Measurements from ENCODE around the gene S100A6. TPM values are rescaled to one million over a fixed set of nuclear protein-coding genes. Genes with fewer than 3 reads are reported as not detected.

S100A6 gene
- total RNA-seq, 3 donors from 2014 or later, result 351 to 861 (median 423) TPM

DNA sequence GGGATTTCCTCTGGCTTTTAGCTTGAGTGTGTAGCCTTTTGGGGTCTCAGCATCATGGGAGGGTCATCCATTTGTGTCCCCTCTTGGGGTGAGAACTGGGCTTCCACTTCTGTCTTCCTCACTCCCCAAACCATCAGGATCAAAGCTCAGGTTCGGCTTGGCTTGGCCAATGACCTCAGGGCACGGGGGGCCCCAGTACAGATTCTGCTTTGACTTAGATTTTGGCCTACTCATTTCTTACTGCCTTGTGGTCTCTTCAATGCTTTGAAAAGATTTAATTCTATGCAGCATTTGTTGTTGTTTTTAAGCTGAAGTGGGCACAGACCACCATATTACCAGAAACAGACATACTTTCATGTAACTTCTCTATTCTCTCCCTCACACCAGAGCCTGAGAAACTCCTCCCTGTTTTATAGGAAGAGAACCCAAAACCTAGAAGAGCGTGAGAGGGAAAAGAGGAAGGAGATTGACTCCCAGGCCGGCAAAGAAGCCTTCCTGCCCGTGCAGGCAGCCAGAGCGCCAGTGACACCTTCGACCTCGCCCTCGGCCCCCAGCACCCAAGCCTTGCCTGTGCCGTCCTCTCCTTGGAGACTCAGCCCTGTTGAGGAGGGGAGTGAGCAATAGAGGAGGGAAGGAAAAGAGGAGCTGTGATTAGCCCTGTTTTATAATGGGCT is 15.2 kb upstream of the S100A6 start:
- Histone ChIP-seq H3K9me3 (no peaks in the 10 kb centered on the region), H3K36me3 (no peaks in the 10 kb centered on the region), H3K4me3 (no peak overlapping the region), H3K4me1 (peaks cover 5 to 30% of the 10 kb centered on the region in 2 donors), H3K27ac (peak overlapping the region; percentile 89 to 94), H3K27me3 (no peaks in the 10 kb centered on the region)
- intact Hi-C loops (cut with DNase I; ENCODE audit: low total_unique reads), result no loop called here
- no peak for DNase-seq (ENCODE audit: low spot score in 2 of 2)
- TF ChIP-seq, protein P1, sequence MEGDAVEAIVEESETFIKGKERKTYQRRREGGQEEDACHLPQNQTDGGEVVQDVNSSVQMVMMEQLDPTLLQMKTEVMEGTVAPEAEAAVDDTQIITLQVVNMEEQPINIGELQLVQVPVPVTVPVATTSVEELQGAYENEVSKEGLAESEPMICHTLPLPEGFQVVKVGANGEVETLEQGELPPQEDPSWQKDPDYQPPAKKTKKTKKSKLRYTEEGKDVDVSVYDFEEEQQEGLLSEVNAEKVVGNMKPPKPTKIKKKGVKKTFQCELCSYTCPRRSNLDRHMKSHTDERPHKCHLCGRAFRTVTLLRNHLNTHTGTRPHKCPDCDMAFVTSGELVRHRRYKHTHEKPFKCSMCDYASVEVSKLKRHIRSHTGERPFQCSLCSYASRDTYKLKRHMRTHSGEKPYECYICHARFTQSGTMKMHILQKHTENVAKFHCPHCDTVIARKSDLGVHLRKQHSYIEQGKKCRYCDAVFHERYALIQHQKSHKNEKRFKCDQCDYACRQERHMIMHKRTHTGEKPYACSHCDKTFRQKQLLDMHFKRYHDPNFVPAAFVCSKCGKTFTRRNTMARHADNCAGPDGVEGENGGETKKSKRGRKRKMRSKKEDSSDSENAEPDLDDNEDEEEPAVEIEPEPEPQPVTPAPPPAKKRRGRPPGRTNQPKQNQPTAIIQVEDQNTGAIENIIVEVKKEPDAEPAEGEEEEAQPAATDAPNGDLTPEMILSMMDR (IDR thresholded peaks at IDR 0.05), result no peak

DNA sequence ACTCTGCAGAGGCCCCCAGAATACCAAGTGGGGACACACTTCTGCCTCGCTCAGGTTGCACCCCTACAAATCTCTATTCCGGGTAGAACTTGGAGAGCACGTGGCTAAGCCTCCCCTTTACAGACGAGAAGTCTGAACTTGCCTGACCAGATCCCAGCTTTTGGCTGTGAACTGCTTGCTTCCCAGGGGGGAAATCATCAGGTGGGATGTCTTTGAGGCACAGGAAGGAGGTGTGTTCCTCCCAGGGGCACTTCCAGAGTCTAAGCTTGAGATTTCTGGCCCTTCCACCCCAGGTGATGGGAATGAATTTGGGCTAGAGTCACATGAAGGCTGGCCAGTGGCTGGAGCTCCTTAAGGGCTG is 14.6 kb upstream of the S100A6 start:
- H3K27ac ChIP-seq, result peak overlapping the region; percentile 89 to 94
- TF ChIP-seq POLR2A (IDR thresholded peaks at IDR 0.05) (no peak), POLR2AphosphoS5 (IDR thresholded peaks at IDR 0.05) (no peak)
- TF ChIP-seq, protein P1 (IDR thresholded peaks at IDR 0.05), result no peak
- H3K9me3 ChIP-seq, result no peaks in the 10 kb centered on the region
- no peak overlapping the region for H3K4me3 ChIP-seq
- intact Hi-C loops (cut with DNase I; ENCODE audit: low total_unique reads), result no loop called here
- H3K36me3 ChIP-seq, result no peaks in the 10 kb centered on the region
- H3K27me3 ChIP-seq, result no peaks in the 10 kb centered on the region
- peaks cover 5 to 36% of the 10 kb centered on the region in 2 donors for H3K4me1 ChIP-seq
- no peak for DNase-seq (ENCODE audit: low spot score in 2 of 2)

DNA sequence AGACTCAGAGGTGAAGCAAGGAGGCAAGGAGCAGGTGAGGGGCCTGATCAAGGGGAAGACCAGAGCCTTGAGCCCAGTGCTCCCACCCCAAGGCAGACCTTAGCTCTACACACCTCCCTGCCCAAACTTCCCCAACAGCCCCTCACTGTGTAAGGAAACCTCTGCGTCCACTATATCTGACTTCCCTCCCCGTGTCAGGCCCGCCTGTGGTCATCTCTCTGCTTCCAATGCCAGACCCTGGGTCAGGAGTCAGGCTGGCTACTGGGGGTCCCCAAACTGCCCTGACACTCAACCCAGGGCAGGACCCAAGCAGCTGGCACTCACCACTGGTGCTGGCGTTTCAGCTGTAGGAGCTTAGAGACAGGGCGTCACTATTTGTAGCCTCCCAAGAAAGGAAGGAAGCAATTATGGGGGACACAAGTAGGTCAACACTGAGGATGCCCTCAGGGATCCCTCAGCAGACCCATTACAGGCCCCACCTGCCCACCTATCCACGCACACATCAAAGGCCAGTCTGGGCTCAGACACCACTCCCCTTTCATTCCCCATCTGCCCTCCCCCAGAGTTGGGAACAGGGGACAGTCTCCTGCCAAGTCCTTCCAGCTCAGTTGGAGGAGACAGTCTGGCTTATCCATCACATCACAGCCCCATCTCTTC is 14.1 kb upstream of the S100A6 start:
- intact Hi-C loops (cut with DNase I; ENCODE audit: low total_unique reads), result no loop called here
- Histone ChIP-seq H3K4me1 (peaks cover 5 to 38% of the 10 kb centered on the region in 2 donors), H3K27ac (peak overlapping the region; percentile 89 to 94), H3K27me3 (no peaks in the 10 kb centered on the region), H3K36me3 (no peaks in the 10 kb centered on the region), H3K4me3 (no peak overlapping the region), H3K9me3 (no peaks in the 10 kb centered on the region)
- no peak for DNase-seq (ENCODE audit: low spot score in 2 of 2)
- TF ChIP-seq POLR2AphosphoS5 (IDR thresholded peaks at IDR 0.05), result no peak
- TF ChIP-seq, protein P1 (IDR thresholded peaks at IDR 0.05), result no peak
- TF ChIP-seq POLR2A (IDR thresholded peaks at IDR 0.05), result no peak

DNA sequence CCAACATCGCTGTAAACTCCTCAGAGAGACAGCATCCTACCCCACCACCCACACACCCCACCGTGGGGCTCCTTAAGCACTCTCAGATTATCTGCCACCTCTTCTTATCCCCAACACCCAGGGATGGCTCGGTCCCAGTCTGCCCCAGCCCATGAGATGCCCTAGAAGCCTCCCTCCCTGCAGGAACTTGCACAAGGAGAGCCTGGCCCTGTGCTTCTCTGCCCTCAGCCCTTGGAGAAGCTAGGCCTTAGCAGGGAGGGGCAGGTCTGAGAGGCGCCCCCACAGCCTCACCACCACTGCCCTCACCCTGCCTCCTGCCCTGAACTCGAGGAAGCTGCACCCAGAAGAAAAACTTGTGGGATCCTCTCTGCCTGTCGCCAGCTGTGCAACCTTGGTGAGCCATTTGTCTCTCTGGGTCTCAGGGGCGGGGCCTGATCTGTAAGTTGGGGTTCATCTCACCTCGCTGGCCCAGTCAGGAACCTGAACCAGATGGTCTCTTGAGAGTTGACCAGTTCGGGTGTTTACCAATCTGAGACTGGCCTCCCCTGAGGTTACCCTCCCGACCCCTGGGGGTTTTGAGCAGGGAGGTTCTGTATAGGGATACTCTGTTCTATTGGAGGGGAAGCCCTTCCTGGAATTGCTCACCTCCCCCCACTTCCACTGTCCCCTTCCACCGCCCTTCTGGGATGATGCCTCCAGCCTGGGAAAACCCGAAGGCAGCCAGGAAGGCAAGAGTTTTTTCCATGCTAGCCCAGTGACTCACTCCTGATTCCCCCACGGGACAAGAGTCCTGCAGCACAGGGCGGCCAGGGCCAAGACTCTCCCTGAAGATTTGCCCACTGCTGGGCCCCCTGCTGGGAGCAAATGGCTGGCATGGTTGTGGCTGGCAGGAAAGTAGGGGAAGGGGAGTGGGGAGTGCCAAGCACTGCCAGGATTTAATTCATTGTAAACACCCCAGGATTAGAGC is 13.2 kb upstream of the S100A6 start, which contains the start of gene S100A3:
Gene S100A3 (minus strand): TSS at position 537 of the 967 bp plus-strand sequence. CDS start 773 bp downstream, outside the sequence.
- Histone ChIP-seq H3K4me1 (peaks cover 11 to 40% of the 10 kb centered on the region in 2 donors), H3K4me3 (peak within 1 kb of the TSS in 1 of 3 donors; percentile 7)

More for the DNA sequence above, 13.2 kb upstream of the S100A6 start, which contains the start of gene S100A3:
- Histone ChIP-seq H3K27me3 (no peaks in the 10 kb centered on the region), H3K27ac (peak within 1 kb of the TSS; percentile 89 to 94), H3K36me3 (no peaks in the 10 kb centered on the region), H3K9me3 (no peaks in the 10 kb centered on the region)
- no peak for DNase-seq (ENCODE audit: low spot score in 2 of 2)
- intact Hi-C loops (cut with DNase I; ENCODE audit: low total_unique reads), result no loop called here
- peak; percentile 16 to 73 (median 65) for TF ChIP-seq POLR2AphosphoS5 (IDR thresholded peaks at IDR 0.05)
- TF ChIP-seq POLR2A (IDR thresholded peaks at IDR 0.05), result no peak
- TF ChIP-seq, protein P1 (IDR thresholded peaks at IDR 0.05), result peak in 1 of 3 donors; percentile 9

Data from breast epithelium (tissue), 4 donors.